Middle frontal gyrus (tissue), 1 donor: ENCODE data around the gene VEZT.

Experiments used
- DNase-seq: peaks from one replicate; pipeline ENCODE4 v3.0.0-alpha.2; 2015; ENCODE audit warnings: low spot score; ENCODE audit errors: extremely low spot score

VEZT gene

DNA sequence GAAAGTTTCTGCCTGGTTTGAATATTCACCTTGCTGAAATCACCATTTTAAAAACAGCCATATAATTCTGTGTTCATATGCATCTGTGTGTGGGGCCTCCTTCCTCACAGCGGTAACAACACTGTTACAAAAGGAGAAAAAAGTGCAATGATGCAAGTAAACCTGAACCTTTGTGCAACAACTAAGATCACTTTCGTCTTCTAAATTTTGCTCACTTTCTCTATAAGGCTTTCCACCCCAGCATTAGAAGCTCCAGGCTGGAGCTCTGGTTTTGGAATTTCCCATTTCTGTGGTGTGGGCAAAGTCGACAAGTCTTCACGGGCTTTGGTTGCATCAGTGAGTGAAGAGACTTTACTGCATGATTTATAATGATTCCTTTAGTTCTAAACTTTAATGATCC is 18.7 kb upstream of the VEZT start:
- no peak for DNase-seq

DNA sequence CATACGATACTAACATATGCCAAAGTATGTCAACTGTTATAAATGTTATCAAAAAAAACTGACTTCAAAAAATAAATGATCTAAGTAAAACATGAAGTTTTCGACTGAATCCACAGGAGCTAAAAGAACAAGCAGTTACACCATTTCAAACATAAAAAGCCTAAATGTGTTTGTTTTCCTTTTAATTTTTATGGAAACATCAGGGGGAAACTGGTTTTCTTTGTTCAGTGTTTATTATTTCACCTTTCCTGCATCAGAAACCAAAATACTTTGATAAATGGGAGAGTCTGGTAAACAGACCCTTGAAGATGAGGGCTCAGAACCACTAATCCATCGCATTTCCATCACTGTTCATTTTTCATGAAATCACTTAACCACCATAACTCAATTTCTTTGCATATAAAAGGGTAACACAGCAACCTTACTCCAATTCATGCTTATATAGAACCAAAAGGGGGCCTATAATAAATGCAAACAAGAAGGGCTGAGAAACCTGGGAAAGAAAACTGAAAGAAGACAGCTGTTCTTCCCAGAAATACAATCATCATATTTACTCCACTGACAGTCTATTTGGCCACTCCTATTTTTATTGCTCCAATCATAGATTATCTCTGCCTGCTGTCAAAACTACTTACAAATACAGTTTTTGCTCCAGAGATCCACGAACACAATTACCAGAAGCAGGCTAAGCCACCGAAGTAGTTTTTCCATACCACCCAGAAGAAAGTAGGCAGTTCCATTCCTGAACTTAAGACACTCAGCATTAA is 17.3 kb upstream of the VEZT start:
- no peak for DNase-seq

DNA sequence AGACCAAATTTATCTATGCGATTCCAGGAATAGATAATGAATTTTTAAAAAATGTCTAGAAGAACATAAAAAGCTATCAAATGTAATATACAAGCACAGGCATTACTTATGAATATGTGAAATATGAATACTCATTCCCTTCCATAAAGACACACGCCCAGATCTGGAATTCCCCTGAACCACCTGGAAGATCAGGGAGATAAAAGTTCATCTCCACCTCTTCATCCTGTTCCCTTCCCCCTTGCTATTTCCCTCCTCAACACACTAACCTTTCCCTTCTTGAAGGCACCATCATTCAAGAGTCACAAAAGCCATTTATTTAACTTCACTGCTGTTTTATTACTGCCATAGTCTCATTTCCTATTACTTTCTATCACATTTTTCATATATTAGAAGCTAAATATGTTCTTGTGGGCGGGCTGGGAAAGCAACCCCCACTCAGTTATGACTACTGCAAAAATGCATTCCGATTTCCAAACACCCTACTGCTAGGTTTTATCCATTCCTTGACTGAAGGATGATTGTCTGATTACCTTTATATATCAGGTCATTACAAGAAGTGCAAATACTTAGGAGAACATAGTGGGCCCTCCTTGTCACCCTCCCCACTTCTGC is 16.4 kb upstream of the VEZT start:
- DNase-seq = no peak

DNA sequence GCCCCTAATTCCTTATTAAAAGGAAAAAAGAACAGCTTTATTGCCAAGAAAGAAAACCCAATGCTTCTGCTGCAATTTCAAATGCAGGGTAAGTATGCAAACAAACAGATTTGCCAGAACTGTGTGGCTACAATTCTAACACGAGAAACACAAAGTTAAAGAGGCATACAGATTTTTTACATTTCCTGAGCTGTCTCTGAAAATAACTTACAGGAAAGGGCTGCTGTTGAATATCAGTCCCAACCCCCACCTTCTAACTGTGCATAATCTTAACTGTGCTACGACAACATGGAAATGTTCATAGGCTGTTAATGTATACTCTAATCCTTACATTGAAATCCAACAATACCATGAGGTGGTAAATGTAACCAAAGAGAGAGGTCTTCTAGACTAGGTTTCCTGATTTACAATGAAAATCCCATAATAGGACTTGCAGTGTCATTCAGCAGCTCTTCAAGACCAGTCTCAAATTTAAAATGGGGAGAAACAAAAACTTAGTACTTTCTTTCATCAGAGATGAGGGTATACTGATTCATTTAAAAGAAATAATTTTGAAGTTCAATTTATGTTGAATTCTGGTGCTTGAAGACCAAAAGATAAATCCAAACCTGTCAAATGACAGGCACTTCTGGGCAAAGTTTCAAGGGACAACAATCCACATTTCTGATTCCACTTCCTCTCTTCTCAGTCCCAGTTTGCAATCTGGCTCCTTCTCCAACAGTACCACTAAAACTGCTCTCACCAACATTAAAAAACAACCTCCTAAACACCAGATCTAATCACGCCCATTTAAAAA is 14.7 kb upstream of the VEZT start:
- DNase-seq = no peak

GRCh38 chr12:95203487-95204030 is 14.0 kb upstream of the VEZT start:
- no peak for DNase-seq

DNA sequence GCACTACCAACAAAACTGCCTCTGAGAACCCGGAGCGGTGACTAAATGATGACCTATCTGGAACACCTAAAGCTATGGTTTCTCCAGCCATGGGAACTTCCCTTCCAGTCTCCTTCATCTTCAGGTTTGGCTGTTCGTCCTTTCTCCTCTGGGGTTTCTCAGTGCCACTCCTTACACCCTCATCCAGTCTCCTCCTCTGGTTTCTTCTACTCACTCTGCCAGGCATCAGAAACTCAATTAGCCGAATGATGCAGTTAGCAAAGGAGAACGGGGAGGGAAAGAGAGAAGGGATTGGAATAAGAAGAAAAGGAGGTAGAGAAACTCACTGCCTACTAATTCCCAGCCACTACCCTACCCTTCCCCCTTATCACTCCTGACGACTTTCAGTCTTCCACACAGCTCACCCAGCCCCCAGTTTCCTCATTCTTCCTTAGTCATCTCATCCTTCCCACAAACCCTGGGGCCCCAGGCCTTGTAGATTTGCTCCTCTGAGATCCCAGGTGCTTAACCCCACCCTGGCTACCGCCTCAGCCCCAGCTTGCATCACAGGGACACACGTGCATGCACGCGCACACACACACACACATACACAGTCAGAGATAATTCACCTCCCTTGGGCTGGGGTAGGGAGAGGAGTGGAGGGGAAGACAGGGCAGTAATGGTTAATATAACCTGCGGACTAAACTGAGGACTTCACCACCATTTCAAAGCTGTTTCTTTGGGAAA is 13.3 kb upstream of the VEZT start:
- DNase-seq = no peak

- no peak for DNase-seq
Measured at GRCh38 chr12:95205016-95205624, 12.5 kb upstream of the VEZT start.

GRCh38 chr12:95205685-95206084 is 11.9 kb upstream of the VEZT start:
- no peak for DNase-seq

- DNase-seq = no peak
Measured at GRCh38 chr12:95206916-95207315, 10.7 kb upstream of the VEZT start.

- no peak for DNase-seq
Measured at GRCh38 chr12:95207407-95207806, 10.2 kb upstream of the VEZT start.

DNA sequence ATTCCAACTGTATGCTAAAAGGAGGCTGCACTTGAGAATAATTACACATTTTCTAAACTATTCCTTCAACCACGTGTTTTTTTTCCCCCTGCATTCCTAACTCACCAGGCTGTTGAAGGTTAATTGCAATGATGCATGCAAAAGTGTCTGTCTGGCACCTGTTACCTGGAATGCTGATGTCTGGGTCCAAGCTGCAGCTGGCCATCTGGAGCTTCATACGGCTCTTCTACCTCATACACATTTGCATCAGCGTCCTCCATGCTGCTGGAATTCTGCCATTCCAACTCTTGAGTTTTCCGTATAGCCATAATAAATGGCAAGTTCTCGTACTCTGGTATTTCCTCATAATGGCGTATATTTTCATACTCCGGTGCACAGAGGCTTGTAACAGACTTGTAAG is 8.9 kb upstream of the VEZT start:
- DNase-seq = no peak

GRCh38 chr12:95212586-95212985 is 5.0 kb upstream of the VEZT start:
- DNase-seq = no peak

DNA sequence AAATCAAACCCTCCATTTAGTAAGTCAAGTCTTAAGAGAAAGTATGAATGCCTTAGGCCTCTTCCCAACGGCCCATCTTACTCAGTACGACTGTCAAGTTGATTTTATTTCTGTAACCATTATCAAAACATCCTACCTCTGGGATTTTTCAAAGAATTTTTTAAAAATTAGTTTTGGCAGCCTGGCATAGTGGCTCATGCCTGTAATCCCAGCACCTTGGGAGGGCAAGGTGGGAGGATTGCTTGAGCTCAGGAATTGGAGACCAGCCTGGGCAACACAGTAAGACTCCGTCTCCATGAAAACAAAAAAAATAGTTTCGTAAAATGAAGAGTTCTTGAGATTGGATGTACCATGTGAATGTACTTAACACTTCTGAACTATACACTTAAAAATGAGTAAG is 4.5 kb upstream of the VEZT start:
- DNase-seq = no peak

DNA sequence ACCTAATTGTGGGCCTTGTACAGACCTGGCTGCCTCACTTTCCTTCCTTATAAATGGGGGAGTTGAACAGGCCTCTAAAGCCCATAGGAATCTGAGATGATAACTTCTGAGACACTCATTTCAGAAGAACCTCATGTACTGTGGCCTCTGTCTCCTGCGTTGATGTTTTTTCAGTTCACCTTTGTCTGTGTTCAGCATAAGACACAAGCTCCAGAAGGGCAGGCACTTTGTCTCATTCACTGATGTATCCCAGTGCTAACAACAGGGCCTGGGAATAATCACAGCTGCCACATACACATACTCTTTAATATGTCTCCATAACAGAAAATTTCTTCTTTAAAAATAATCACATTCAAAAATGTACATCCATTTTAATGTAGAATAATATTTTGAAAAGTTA is 3.7 kb upstream of the VEZT start:
- no peak for DNase-seq

DNA sequence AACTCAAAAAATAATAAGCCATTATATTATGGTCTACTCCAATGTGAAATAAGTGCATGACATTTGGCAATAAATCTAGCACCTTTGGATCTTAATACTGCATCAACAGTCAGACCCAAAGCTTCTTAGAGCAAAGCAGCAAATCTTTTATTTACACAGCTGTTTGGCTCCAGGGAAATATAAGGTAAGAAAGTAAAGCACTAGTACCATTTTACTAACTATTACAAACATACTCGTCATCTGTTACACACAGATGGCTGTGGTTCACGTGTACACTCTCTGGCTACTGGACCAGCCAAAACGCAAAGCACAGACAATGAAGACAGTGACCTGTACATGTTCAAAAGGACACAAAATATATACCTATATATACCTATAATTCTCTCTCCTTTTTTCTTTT is 3.1 kb upstream of the VEZT start:
- no peak for DNase-seq

GRCh38 chr12:95215949-95216348 is 1.7 kb upstream of the VEZT start:
- DNase-seq = no peak

DNA sequence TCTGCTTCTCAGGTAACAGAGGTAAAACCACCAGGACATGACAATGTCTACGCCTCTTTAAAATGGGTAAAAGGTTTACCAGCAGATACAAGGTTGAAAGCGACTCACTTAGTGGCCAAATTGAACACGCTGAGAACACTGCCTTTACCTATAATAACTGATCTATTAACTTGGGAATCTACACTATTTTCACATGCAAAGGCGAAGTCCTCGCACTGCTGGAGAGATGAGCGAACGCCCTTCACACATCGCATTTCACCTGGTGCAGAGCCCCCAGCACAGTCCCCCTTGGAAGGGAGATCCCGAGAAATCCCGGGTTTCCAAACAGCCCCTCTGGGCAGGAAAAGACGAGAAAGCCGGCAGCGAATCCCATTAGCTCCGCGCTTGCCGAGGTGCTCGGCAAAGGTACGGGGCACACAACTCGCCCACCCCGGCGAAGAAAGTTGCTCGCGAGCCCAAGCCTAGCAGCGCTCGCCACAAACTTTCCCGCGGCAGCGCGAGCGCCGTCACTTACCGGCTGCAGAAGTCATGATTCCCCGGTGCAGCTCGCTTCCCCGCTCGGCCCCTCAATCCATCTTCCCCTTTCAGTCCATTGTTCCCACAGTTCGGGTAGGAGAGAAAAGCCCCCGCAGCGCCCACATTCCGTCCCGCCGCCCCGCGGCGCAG is 763 bp upstream of the VEZT start:
- DNase-seq = no peak

DNA sequence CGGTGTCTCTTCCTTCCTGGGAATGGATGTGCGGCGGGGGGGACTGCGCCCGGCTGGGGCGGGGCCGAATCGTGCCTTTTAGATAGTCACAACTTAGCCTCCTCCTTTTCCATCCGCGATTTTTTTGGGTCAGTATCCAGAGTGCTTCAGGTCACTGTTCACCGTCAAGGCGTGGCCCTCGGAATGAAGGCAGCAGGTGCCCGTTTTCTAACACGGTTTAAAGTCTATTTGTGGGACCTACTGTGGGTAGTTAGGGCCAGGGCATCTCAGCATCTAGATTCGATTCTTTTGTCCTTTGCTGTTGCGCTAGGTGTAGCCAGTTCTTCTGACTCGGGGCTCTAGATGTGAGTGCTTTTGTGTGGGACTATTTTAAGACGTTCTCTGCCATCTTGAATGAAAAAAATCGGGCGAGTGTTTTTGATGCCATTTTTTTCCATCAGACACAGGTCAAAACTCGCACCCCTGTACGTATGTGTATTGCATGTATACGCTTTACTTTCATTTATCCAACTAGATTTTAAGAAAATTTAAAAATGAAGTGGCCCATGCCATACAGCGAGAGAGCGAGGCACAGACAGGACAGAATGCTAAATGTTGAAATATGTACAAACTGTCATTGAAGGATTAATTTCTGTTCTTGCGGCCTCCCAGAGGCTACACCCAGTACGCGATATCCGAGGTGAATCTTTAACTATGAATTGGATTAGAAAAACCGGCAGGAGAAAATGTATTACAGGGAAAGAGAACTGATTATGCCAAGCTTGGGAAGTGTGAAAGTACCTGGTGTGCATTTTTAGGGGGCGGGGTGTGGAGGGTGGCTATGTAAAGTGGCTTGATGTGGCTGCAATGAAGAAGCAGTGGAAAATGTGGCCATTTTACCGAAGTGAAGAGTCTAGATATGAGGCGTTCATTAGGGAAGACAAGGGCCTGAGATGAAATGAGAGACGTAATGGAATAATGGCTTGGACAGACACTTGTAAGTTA is 835 bp downstream of the VEZT start:
- DNase-seq = peak; percentile 43

- DNase-seq = no peak
Measured at GRCh38 chr12:95220190-95220589, 2.6 kb downstream of the VEZT start.
